SHP77 treated with DMSO at 0.1 percent for 48 hours (cell line): Measurements from ENCODE around the gene TULP3.
A peak's percentile ranks its signal among the peaks of the same experiment; 100 is the strongest.
"Not testable (repeated sequence)": the region's sequence is repeated elsewhere in the genome, so short reads cannot be mapped to it uniquely, and the experiment has no call there.

Experiments
- DNase-seq: peaks from one replicate; lab custom pipeline; 2025; lab: John Stamatoyannopoulos, UW

Gene TULP3, protein sequence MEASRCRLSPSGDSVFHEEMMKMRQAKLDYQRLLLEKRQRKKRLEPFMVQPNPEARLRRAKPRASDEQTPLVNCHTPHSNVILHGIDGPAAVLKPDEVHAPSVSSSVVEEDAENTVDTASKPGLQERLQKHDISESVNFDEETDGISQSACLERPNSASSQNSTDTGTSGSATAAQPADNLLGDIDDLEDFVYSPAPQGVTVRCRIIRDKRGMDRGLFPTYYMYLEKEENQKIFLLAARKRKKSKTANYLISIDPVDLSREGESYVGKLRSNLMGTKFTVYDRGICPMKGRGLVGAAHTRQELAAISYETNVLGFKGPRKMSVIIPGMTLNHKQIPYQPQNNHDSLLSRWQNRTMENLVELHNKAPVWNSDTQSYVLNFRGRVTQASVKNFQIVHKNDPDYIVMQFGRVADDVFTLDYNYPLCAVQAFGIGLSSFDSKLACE

DNA sequence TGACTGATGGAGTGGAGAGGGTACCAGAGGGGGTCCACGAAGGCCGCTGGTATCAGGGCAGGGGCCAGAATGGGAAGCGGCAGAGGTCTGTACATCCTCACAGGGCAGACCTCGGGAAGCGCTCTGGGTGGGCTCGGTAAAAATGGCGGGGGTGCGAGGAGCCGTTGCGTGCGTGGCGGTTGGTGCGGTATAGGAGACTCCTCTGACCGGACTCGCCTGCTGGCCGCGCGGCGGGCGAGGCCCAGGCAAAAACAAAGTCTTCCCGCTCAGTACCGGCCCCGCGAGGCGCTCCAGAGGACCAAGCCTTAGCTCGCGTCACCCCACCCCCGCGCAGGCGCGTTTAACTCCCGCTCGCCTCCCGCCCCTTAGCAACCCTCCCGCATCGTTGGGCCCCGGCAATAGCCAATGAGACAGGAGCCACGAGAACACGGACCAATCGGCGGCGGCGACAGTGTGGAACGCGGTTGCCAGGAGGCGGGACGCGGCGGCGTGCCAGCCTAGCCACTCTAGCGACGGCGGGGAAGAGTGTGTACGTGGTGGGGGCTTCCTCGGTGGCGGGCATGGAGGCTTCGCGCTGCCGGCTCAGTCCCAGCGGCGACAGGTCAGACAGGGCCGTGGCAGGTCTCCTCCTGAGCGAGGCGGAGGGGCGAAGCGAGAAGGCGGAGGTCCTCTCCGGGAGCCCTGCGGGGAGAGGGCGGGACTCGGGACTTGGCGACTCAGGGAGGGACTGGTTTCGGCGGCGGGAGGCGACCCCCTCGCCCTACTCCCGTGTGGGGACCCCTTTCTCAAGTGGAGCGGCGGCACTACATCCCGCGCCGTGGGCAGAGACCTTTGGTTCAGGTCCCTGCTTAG lies at the start of gene TULP3:
Gene TULP3, plus strand, starts transcription at position 504 of the 852 bp plus-strand sequence. Its CDS starts 57 bp downstream, at position 561.
- DNase-seq: peak; percentile 75

DNA sequence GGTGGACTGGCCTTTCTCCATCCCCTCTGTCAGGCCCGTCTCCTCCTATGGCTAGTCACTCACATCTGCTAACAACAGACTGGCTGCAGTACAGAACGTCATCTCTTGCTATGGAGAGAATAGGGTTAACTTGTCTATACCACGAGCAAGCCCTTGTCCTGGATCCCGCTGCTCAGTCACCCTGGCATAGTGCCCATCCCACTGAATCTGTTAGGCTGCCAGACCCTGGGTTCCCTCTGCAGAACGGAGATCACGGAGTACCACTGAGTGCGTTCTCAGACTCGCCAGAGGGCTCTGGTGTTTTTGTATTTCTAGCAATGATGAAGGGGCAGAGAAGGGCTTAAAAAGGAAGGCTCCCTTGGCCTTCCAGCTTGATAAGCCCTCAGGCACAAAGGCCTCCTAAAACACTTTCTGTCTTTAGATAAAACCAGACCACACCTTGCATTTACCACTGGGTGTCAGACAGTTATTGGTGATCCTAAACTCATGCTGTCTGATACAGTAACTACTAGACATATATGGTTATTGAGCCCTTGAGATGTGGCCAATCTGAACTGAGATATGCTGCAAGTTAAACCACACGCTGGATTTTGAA lies 49.5 kb upstream of the TULP3 start:
- DNase-seq: no peak

DNA sequence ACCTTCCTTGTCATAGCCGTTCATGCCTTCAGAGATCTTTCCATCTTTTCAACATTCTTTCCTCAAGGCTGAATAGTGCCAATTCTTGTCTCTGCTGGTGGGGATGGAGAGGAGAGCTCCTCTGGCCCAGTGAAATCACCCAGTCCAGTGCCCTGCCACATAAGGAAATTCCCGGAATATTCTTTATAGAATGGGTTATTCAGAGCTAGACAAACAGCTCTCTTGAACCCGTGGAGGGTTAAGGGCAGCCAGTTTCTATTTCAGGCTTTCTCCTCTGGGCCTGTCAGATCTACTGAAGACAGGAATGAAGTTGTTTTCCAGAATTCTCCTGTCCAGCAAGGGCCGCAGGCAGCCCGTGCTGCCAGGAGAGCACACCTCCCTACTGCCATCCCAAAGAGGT lies 47.7 kb upstream of the TULP3 start:
- no peak for DNase-seq

DNA sequence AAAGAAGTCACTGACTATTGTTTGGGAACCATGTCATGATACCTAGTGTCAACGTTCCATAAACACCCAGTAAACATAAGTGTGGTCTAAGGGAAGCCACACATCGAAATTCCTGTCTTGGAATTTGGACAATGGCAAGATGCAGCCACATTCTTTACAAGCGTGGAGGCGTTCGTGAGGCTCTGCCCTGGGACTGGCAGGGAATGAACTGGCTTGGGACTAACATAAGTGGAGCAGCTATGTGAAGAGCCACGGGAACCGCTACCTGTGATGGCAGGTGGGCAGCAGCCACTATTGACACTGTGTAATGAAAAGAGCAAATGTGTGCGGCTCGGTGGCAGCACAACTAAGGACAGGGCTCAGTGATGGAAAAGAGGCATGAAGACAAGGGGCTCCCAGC lies 45.9 kb upstream of the TULP3 start:
- DNase-seq: no peak

DNA sequence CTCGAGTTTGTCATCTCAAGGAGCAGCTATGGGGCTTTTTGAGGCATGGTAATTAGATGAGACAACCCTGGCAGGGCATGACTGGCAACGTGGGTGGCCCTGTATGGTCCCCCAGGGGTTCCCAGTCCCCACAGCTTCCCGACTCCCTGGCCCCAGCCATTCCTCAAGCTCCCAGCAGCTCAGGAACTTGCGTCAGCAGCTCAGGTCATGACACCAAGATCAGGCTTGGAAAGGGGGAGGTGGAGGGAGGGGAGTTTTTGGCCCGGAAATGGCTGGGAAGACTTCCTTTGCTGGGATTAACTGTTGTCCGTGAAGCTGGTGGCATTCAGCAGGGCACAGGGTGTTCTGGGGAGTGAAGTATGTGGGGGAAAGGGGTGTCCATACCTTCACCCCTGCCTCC lies 45.4 kb upstream of the TULP3 start:
- no peak for DNase-seq

DNA sequence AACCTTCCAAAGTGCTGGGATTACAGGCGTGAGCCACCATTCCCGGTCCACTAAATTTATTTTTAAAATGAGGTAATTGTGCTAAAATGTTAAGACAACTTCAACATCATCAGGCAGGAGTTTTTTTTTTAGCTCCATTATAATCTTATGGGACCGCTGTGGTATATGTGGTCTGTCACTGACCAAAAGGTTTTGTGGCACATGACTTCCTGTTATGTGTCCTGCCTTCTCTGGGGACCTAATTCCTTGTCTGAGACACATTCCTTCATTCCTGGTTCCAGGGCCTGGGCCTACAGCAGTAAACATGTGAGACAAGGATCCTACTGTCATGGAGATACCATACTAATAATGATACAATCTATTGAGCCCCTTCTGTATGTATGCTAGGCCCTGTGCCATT lies 38.8 kb upstream of the TULP3 start:
- DNase-seq: no peak

DNA sequence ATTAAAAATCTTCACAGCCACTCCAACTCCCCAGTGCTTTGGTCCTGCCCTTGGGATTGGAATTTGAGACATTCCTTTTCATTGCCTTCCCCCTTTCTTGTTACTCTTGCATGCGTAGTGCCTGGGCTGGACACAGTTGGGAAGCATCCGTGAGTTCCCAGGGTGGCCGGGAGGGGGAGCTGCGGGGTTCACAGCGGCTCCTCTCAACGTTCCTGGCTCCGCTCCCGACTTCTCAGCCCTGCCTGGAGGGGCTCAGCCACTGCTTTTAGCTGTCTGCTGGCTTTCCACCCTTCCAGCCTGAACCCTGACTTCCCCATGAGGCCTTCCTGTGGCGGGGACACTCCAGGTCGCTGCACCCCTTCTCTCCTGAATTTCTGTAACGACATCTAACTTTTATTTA lies 37.1 kb upstream of the TULP3 start:
- DNase-seq: no peak

DNA sequence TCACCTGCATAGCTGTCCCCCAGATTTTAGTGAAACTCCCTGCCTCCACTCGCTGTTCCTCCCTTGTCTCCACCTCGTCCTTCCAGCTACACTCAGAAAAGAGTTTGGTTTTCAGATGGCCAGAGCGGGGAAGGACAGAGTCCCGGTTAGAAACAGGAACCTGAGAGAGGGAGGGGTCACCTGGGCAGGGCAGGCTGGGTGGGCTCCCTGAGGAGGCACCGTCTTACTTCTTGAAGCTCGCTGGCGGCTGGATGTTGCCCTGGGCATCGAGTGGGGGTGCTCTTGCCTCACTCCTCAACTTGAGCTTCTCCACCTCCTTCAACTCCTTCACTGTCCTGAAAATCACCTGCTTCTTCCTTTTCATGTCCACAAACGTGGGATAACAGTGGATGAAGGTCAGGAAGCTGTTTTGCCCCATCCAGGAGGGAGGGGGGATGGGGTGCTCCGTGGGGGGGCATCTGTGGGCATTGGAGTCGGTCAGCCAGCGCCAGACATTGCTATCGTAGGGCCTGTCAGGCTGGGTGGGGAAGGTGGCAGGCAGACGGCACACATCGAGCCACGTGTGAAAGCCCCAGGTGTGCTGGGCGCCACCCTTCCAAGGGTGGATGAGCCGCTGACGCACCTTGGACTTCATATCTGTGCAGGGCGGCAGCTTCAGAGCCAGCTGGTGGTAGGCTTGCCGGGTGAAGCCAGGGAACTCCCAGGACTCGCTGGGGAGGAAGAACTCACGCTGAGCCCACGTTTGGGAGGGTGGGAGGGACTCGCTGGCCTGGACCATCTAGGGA lies 35.8 kb upstream of the TULP3 start:
- no peak for DNase-seq

DNA sequence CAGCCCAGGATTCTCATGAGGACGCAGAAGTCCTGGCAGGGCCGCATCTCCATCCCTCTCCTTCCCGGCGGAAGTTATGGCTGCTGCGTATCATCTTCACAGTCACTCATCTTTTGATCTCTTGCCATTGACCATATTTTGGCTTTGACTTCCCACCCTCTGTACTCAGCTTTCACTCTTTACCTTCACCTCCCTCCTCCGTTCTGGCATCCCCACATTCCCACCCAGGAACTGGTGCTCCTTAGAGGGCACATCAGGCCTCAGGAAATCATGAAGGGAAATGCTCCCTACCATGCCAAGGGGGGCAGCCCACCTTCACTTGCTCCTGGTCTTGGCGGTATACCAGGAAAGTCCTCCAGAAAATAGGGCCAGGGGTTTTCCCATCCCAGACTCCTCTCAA lies 35.1 kb upstream of the TULP3 start:
- DNase-seq: no peak

DNA sequence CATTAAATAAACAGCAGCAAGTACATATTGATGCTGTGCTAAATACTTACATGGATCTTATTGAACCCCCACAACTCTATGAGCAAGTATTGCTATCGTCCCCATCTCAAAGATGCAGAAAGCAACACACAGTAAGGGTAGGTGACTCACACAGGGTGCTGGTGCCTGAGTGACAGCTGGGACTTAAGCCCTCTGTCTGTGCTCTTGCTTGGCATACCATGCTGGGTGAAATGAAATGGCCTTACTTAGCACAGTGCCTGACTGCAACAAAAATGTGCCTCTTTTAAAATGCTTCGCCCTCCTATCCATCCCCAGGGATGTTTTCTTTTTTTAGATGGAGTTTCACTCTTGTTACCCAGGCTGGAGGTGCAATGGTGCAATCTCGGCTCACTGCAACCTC lies 34.6 kb upstream of the TULP3 start:
- DNase-seq: no peak

DNA sequence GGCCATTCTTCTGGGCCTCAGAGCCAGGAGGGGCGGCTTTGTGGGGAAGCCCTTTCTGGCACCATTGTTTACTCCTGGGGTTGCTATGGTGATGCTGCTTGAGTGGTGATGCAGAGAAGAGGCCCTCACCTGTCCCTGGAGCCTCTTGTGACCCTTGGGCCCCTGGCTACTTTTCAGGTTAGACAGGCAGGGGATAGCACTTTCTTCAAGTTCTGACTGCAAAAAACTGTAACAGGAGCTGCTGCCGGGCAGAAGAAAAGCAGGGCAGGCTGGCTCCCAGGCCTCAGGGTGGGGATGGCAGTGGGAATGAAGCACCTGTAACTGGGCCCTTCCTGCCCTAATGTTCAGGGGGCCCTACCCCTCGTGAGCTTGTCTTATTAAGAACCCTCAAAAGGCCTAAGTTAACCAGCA lies 33.7 kb upstream of the TULP3 start, which contains the start of gene TEX52:
Gene TEX52, minus strand, starts transcription at position 19 of the 411 bp plus-strand sequence. Its CDS starts 13 bp downstream, at position 6.
- no peak for DNase-seq

DNA sequence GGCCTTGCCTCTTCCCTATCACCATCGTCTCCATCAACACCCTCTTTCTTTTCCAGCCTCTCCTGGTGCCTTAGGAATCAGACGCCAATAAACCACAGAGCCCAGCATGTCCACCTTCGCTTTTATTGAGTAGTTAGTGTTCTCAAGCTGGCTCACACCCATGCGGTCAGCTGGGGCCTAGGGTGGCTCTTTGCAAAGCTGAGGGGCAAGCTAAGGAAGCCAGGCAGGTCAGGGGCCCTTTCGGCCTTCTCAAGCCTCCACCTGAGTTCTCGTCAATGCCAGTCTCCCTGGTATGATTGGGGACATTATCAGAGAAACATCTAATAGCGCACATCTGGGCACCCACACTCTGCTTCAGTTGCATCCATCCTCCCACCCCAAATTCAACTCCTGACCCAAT lies 33.1 kb upstream of the TULP3 start:
- DNase-seq: no peak

DNA sequence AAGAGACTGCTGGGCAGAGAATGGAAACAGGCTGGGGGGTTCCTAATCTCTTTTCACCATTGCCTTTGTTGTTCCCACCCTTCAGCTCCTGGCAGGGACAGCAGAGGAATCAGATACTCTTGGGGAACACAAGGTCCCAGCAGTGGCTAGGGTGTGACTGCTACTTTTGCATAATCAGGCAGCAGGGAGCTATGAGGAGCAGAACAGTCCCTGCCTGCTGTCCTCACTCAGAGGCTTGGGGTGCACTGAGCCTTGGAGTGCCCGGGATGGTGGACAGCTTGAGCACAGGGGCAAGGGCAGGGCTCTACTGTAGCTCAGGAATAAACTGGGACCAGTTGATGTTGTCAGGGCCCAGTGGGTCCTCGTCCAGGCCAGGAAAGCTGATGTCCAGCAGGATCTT lies 32.4 kb upstream of the TULP3 start:
- DNase-seq: no peak

DNA sequence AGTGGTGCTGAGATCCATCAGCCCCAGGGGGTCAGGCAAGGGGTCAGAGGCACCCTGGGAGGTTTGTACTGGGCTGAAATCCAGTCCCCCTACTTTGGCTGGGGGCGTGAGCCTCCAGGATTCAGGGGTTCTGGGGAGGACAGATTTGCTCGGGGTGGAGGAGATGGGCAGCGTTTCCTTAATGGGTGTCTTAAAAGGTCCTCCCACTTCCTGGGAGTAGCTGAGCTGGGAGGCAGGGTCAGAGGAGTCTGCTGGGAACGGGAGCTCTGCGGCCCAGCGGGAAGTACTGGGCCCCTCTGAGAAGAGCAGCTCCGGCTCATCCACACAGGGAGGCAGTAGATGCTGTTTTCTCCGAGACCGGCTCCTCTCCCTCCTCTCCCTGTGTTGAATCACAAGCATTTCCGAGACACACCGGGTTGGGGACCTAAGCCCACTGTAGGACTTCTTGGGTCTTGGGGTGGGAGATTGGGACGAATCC lies 31.7 kb upstream of the TULP3 start:
- DNase-seq: no peak

DNA sequence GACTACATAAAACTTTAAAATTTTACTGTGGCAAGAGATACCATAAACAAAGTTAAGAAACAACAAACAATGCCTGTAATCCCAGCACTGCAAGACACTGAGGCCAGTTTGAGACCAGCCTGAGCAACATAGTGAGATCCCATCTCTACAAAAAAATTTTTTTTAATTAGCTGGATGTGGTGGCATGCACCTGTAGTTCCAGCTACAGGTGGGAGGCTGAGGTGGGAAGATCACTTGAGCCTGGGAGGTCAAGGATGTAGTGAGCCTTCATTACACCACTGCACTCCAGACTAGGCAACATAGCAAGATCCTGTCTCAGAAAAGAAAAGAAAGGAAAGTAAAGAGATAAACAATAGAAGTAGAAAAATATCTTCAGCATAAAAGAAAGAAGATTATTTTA lies 30.5 kb upstream of the TULP3 start:
- no peak for DNase-seq

DNA sequence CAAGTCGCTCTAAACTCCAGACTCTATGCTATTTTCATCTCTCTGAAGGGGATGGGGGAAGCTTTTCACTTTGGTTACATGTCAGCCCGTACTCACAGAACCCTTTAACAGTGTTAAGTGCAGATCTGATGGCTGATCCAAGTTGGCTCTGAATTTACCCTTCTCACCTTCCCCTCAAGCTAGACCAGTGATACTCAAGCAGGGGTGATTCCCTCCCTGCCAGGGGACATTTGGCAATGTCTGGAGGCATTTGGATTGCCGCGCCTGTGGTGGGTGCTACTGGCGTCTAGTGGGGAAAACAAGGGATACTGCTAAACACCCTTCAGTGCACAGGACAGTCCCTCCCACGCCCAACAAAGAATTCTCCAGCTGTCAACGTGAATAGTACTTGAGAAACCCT lies 27.8 kb upstream of the TULP3 start:
- DNase-seq: no peak

DNA sequence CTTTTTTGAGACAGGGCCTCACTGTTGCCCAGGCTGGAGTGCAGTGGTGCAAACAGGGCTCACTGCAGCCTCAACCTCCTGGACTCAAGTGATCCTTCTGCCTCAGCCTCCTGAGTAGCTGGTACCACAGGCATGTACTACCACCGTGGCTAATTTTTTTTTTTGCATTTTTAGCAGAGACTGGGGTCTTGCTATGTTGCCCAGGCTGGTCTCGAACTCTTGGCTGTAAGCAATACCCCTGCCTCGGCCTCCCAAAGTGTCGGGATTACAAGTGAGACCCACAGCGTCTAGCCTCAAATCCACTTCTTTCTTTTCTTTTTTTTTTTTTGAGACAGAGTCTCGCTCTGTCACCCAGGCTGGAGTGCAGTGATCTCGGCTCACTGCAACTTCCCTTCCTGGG lies 27.3 kb upstream of the TULP3 start:
- DNase-seq: not testable (repeated sequence)

DNA sequence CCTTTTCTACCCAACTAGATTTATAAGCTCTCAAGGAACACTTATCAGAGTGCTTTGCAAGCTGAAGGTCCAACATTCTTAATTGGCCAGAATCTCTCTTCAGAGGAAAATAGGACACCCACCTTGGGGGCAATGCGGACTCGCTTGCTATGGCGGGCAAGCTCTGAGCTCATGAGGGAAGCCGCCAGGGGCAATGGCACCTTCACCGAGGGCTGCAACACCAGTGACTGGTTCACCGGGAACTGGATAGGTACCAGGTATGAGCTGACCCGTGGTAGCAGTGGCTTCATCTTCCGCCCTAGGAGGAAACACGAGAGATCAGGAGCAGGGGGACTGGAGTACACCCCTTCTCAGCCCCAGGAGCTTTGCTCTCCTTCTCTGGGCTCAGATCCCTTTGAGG lies 26.5 kb upstream of the TULP3 start:
- DNase-seq: no peak

DNA sequence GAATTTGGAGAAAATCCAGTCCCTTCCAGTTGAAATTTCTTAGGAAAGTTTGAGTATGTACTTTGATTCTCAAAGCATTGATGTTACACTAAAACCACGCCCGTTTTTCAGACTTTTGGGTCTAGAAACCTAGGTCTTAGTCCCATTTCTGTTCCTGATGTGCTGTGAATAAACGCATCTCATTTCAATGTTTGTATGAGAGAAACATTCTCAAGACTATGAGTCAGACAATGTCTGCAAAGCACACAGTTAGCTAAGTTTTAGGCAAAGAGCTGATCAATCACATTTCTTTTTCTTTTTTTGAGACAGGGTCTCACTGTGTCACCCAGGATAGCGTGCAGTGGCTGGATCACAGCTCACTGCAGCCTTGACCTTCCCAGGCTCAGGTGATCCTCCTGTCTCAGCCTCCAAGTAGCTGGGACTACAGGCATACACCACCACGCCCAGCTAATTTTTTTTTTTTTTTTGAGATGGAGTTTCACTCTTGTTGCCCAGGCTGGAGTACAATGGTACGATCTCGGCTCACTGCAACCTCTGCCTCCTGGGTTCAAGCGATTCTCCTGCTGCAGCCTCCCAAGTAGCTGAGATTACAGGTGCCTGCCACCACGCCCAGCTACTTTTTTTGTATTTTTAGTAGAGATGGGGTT lies 21.6 kb upstream of the TULP3 start:
- not testable (repeated sequence) for DNase-seq

DNA sequence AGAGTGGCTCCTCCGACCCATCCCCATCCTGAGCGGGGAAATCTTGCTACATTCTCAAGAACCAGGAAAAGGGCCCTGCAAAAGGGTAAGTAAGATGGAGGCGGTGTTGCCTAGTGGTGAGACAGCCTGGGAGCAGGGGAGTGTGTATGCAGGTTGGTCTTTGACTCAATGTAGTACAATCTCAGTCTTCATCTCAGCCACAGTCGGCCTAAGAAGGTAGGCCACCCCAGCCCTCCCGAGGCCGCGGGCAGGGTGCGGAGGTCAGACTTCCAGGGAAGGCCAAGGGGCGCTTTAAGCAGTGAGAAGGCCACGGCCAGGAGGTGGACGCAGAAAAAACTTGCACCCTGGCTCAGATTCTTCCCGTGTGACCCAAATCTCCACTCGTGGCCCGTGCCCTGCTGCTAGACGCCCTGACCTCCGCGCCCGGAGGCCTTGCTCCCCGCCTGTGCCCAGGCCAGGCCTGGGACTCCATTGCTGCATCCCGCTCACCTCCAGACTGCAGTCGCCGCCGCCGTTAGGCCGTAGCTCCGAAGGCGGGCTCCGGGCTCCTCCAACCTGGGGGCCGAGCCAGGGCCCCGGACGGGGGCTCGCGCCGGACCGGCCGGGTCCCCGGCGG lies 14.2 kb upstream of the TULP3 start:
- no peak for DNase-seq
